Fibroblast of lung (primary cell): Measurements from ENCODE around the gene DCAF7. TPM values are rescaled to one million over a fixed set of nuclear protein-coding genes. Genes with fewer than 3 reads are reported as not detected.

Experiments
- DNase-seq, 2 donors: peaks; one replicate each; pipeline versions ENCODE4 v3.0.0 to v3.0.0-alpha.2; 2010; ENCODE audit warnings: low read depth in 2 of 2
- H2AFZ ChIP-seq: 2 replicates; pipeline ENCODE4 v1.5.1; 2012; ENCODE audit warnings: low read length, control low read depth, inconsistent platforms
- H3K27ac ChIP-seq: 2 replicates; pipeline ENCODE4 v1.5.1; 2011; ENCODE audit warnings: low read length, control low read depth; ENCODE audit not compliant: insufficient read depth
- H3K27me3 ChIP-seq: 2 replicates; pipeline ENCODE4 v1.5.1; 2011; ENCODE audit warnings: mild to moderate bottlenecking, low read length; ENCODE audit not compliant: control insufficient read depth, insufficient read depth
- H3K36me3 ChIP-seq: 2 replicates; pipeline ENCODE4 v1.5.1; 2011; ENCODE audit warnings: low read length; ENCODE audit not compliant: control insufficient read depth, insufficient read depth
- H3K4me1 ChIP-seq: 2 replicates; pipeline ENCODE4 v1.5.1; 2011; ENCODE audit warnings: low read length; ENCODE audit not compliant: control insufficient read depth, insufficient read depth; ENCODE audit errors: extremely low read depth
- H3K4me2 ChIP-seq: 2 replicates; pipeline ENCODE4 v1.5.1; 2011; ENCODE audit warnings: low read length, control low read depth; ENCODE audit not compliant: insufficient read depth; ENCODE audit errors: extremely low read depth
- H3K4me3 ChIP-seq, 4 experiments: fragments of 200-600 bp in 1 of 4; sonication (generic) in 1 of 4; replicated peaks in 1 of 4; 2 replicates each; pipeline ENCODE4 v1.5.1; 2011 to 2016; ENCODE audit warnings: low read length in 4 of 4, low read depth in 3 of 4, mild to moderate bottlenecking in 3 of 4, control low read depth in 2 of 4, inconsistent platforms in 1 of 4, mixed read lengths in 1 of 4; ENCODE audit not compliant: insufficient read depth in 1 of 4; ENCODE audit errors: control extremely low read depth in 1 of 4
- H3K79me2 ChIP-seq: 2 replicates; pipeline ENCODE4 v1.5.1; 2012; ENCODE audit warnings: mild to moderate bottlenecking, low read length, inconsistent platforms; ENCODE audit not compliant: control insufficient read depth, insufficient read depth
- H3K9ac ChIP-seq: 2 replicates; pipeline ENCODE4 v1.5.1; 2011; ENCODE audit warnings: mild to moderate bottlenecking, low read length, control low read depth; ENCODE audit not compliant: insufficient read depth
- H3K9me3 ChIP-seq: 2 replicates; pipeline ENCODE4 v1.5.1; 2012; ENCODE audit warnings: low read depth, low read length; ENCODE audit not compliant: control insufficient read depth, insufficient read depth
- H4K20me1 ChIP-seq: 2 replicates; pipeline ENCODE4 v1.5.1; 2011; ENCODE audit warnings: low read length; ENCODE audit not compliant: control insufficient read depth, insufficient read depth; ENCODE audit errors: extremely low read depth
- EZH2 ChIP-seq: IDR thresholded peaks from 2 replicates; pipeline ENCODE4 v1.5.1; 2012; ENCODE audit warnings: low read length, control low read depth, mild to moderate bottlenecking; ENCODE audit errors: missing control alignments
- polyA plus RNA-seq, 2 donors: library from polyadenylated mRNA; depleted of rRNA in 1 of 2; stranded (reverse) in 1 of 2; unstranded in 1 of 2; fragments of >200 nt; gene quantifications; 2 replicates each; pipeline ENCODE4 v1.2.1, GENCODE V29; 2011 to 2012; ENCODE audit warnings: missing spikeins in 1 of 2
- total RNA-seq: library from RNA; depleted of rRNA; stranded (reverse); fragments of >200 nt; gene quantifications from 2 replicates; pipeline ENCODE4 v1.2.1, GENCODE V29; 2014
- TF ChIP-seq, protein P1 (sequence below), 2 donors: IDR thresholded peaks in 1 of 2; conservative IDR thresholded peaks in 1 of 2; 1 replicate in 1 of 2; 2 replicates in 1 of 2; pipeline ENCODE4 v1.5.1; 2011 to 2012; ENCODE audit warnings: low read length in 2 of 2, control low read depth in 1 of 2, inconsistent platforms in 1 of 2, low read depth in 1 of 2, mild to moderate bottlenecking in 1 of 2

Gene DCAF7
- total and polyA plus RNA-seq, 2 donors (not counting 1 experiment from before 2014, with no cell fraction given), result 13.9 to 38.8 TPM

DNA sequence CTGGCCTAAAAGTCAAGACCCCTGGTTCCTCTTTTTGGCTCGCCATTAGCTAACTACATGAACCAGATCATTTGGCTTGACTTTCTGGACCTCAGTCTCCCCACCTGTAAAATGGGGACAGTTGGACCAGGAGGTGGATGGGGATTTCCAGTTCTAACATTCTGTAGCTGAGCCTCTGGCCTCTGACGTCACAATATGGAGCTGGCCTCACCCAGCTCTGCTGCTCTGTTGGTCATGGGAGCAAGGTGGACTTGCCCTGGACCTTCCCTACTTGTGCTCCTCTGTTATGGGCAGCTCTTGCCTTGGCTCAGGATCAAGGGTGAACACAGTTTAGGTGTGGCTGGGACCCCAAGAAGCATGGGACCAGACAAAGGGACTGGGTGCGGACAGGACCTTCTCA lies 43.6 kb upstream of the DCAF7 start:
- no peaks in the 10 kb centered on the region for H3K79me2 ChIP-seq
- no peak overlapping the region for H3K9ac ChIP-seq
- H4K20me1 ChIP-seq, result no peaks in the 10 kb centered on the region
- H3K27ac ChIP-seq, result no peak overlapping the region
- H3K27me3 ChIP-seq, result peaks cover 11% of the 10 kb centered on the region
- no peak overlapping the region for H3K4me3 ChIP-seq
- no peak overlapping the region for H3K4me2 ChIP-seq
- no peak overlapping the region for H2AFZ ChIP-seq
- H3K9me3 ChIP-seq, result no peaks in the 10 kb centered on the region
- no peaks in the 10 kb centered on the region for H3K4me1 ChIP-seq
- TF ChIP-seq EZH2, result no peak
- TF ChIP-seq, protein P1, sequence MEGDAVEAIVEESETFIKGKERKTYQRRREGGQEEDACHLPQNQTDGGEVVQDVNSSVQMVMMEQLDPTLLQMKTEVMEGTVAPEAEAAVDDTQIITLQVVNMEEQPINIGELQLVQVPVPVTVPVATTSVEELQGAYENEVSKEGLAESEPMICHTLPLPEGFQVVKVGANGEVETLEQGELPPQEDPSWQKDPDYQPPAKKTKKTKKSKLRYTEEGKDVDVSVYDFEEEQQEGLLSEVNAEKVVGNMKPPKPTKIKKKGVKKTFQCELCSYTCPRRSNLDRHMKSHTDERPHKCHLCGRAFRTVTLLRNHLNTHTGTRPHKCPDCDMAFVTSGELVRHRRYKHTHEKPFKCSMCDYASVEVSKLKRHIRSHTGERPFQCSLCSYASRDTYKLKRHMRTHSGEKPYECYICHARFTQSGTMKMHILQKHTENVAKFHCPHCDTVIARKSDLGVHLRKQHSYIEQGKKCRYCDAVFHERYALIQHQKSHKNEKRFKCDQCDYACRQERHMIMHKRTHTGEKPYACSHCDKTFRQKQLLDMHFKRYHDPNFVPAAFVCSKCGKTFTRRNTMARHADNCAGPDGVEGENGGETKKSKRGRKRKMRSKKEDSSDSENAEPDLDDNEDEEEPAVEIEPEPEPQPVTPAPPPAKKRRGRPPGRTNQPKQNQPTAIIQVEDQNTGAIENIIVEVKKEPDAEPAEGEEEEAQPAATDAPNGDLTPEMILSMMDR (conservative IDR thresholded peaks at IDR 0.05 in 1 of 2, IDR thresholded peaks at IDR 0.05 in 1 of 2; ENCODE audit: low read depth in 1 of 2, low read length in 2 of 2), result no peak
- no peak for DNase-seq
- H3K36me3 ChIP-seq, result no peaks in the 10 kb centered on the region

DNA sequence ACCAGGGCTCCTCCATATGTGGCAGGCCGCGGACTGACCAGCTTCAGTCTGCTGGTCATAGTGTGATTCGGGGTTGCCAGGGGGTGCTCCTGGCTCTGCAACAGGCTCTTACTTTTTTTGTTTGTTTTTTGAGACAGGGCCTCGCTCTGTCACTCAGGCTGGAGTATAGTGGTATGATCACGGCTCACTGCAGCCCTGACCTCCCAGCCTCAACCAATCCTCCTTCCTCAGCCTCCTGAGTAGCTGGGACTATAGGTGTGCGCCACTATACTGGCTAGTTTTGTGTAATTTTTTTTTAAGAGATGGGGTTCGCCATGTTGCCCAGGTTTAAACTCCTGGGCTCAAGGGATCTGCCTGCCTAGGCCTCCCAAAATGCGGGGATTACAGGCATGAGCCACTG lies 38.9 kb upstream of the DCAF7 start:
- no peaks in the 10 kb centered on the region for H3K4me1 ChIP-seq
- DNase-seq, result no peak
- no peak overlapping the region for H3K27ac ChIP-seq
- no peaks in the 10 kb centered on the region for H3K36me3 ChIP-seq
- no peaks in the 10 kb centered on the region for H3K79me2 ChIP-seq
- H3K27me3 ChIP-seq, result peaks cover 11% of the 10 kb centered on the region
- TF ChIP-seq, protein P1 (conservative IDR thresholded peaks at IDR 0.05 in 1 of 2, IDR thresholded peaks at IDR 0.05 in 1 of 2; ENCODE audit: low read depth in 1 of 2, low read length in 2 of 2), result no peak
- no peak for TF ChIP-seq EZH2
- H4K20me1 ChIP-seq, result no peaks in the 10 kb centered on the region
- H3K9me3 ChIP-seq, result no peaks in the 10 kb centered on the region
- no peak overlapping the region for H3K4me2 ChIP-seq
- H3K4me3 ChIP-seq, result no peak overlapping the region
- no peak overlapping the region for H3K9ac ChIP-seq
- no peak overlapping the region for H2AFZ ChIP-seq

DNA sequence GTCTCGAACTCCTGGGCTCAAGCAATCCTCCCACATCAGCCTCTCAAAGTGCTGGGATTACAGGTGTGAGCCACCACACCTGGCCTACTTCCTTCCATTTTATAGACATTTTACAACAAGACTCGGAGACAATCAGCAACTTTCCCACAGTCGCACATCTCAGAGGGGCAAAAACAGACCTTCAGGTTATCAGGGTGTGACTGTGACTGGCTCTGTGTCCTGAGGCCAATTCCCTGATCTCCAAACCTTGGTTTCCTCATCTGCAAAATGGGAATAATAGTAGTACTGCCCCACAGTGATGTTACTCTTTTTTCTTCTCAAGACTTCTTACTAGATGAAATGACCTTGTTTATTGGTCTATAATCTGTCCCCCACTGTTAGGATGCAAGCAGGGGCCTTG lies 37.9 kb upstream of the DCAF7 start:
- TF ChIP-seq, protein P1 (conservative IDR thresholded peaks at IDR 0.05 in 1 of 2, IDR thresholded peaks at IDR 0.05 in 1 of 2; ENCODE audit: low read depth in 1 of 2, low read length in 2 of 2), result no peak
- no peak for TF ChIP-seq EZH2
- Histone ChIP-seq H3K79me2 (no peaks in the 10 kb centered on the region), H3K36me3 (no peaks in the 10 kb centered on the region), H3K27ac (no peak overlapping the region), H3K4me1 (no peaks in the 10 kb centered on the region), H2AFZ (no peak overlapping the region), H4K20me1 (no peaks in the 10 kb centered on the region), H3K4me2 (no peak overlapping the region), H3K4me3 (no peak overlapping the region), H3K27me3 (peaks cover 11% of the 10 kb centered on the region), H3K9me3 (no peaks in the 10 kb centered on the region), H3K9ac (no peak overlapping the region)
- DNase-seq, result no peak
